Right renal pelvis (tissue), 4 donors: ENCODE results near the gene PRSS56. TPM values are rescaled to one million over a fixed set of nuclear protein-coding genes. Genes with fewer than 3 reads are reported as not detected.
"Not testable (repeated sequence)": the region's sequence is repeated elsewhere in the genome, so short reads cannot be mapped to it uniquely, and the experiment has no call there.

Source experiments
- DNase-seq, 4 donors: peaks; one replicate each; pipeline ENCODE4 v3.0.0-alpha.2; 2013; ENCODE audit warnings: low read depth in 4 of 4, low spot score in 3 of 4, missing footprints in 1 of 4
- polyA plus RNA-seq, 4 donors: library from polyadenylated mRNA; unstranded; fragments of 120-200 nt; gene quantifications; one replicate each; pipeline ENCODE4 v1.2.1, GENCODE V29; 2013; ENCODE audit not compliant: insufficient read length in 4 of 4

The PRSS56 gene
- polyA plus RNA-seq, 4 donors, result 0.23 TPM; not detected in 3

- DNase-seq, result no peak
These were observed 3.8 kb downstream of the PRSS56 start for GRCh38 chr2:232523682-232524597.

GRCh38 chr2:232524771-232525170 is 4.6 kb downstream of the PRSS56 start:
- DNase-seq, result no peak

- no peak for DNase-seq
These were observed 5.0 kb downstream of the PRSS56 start for GRCh38 chr2:232525199-232525598.

GRCh38 chr2:232525791-232526371 is 5.7 kb downstream of the PRSS56 start, which contains the start of gene CHRND:
TSS of gene CHRND (plus strand) at chr2:232526160. CDS start at chr2:232526216, 56 bp downstream.
- DNase-seq, result no peak

GRCh38 chr2:232526372-232526941 is 6.3 kb downstream of the PRSS56 start:
- DNase-seq, result no peak

- DNase-seq, result no peak
These were observed 7.8 kb downstream of the PRSS56 start for GRCh38 chr2:232527905-232528470.

- DNase-seq, result no peak
These were observed 8.7 kb downstream of the PRSS56 start for GRCh38 chr2:232528746-232529460.

- no peak for DNase-seq
These were observed 9.8 kb downstream of the PRSS56 start for GRCh38 chr2:232529806-232530547.

- DNase-seq, result no peak
These were observed 10.6 kb downstream of the PRSS56 start for GRCh38 chr2:232530626-232531260.

- no peak for DNase-seq
These were observed 12.2 kb downstream of the PRSS56 start for GRCh38 chr2:232532419-232532818.

- not testable (repeated sequence) for DNase-seq
These were observed 12.6 kb downstream of the PRSS56 start for GRCh38 chr2:232532821-232533220.

GRCh38 chr2:232533944-232534710 is 13.9 kb downstream of the PRSS56 start:
- DNase-seq, result no peak

- no peak for DNase-seq
These were observed 14.9 kb downstream of the PRSS56 start for GRCh38 chr2:232534940-232535651.

GRCh38 chr2:232535761-232536530 is 15.8 kb downstream of the PRSS56 start:
- no peak for DNase-seq

- DNase-seq, result no peak
These were observed 16.9 kb downstream of the PRSS56 start for GRCh38 chr2:232537079-232537478.

- no peak for DNase-seq
These were observed 17.3 kb downstream of the PRSS56 start for GRCh38 chr2:232537499-232537898.

- no peak for DNase-seq
These were observed 18.5 kb downstream of the PRSS56 start for GRCh38 chr2:232538671-232539070.
